Activated CD4-positive, alpha-beta T cell treated with anti-CD3 and anti-CD28 coated beads, Interleukin-2, amount 50 U/mL, for 1 hour (primary cell): ENCODE data around the gene MEIS1.

ENCODE experiments used
- DNase-seq: peaks from one replicate; pipeline ENCODE4 v3.0.0-alpha.2; 2020

MEIS1 gene

DNA sequence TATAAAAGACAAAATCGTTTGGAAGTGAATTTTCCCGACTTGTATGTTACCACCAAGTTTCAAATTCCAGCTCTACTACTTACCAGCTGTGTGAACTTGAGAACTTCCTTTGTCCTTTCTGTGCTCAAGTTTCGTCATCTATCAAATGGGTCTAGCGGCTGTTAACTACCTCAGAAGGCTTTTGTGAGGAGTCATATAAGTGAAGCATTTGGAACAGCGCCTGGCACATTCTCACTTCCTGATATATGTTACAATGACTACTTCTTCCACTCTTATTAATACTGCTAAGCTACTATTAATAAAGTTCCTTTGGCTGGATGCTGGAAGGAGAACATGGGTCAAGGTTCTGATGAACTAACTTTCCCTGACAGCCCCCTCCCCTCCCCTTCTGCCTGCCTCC lies 104.5 kb downstream of the MEIS1 start:
- no peak for DNase-seq

GRCh38 chr2:66541646-66542045 lies 106.7 kb downstream of the MEIS1 start:
- no peak for DNase-seq

DNA sequence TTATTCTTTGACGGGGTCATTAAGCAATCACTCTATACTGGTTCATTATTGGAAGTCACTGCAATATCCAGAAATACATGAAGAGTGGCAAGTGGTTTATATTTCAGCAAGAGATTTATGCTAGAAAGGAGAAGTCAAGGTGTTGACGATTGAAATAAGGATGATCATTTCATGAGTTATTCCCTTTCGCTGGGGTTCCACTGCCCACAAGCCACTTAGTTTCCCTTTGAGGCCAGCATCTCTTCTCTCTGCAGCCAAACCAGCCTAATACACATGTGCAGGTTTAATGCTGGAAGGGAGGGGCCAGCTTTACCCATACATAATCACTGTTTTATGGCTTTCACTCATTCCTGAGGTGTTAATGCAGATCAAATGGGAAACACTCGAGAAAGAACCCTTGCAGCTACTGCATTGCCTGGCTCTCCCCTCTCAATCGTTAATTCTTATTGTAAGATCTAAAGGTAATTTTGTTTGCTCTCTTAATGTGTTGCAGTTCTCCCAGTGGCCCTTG lies 108.4 kb downstream of the MEIS1 start:
- DNase-seq = no peak

- DNase-seq = no peak
These were observed 109.3 kb downstream of the MEIS1 start for GRCh38 chr2:66544258-66544657.

- no peak for DNase-seq
These were observed 110.3 kb downstream of the MEIS1 start for GRCh38 chr2:66545258-66545657.

DNA sequence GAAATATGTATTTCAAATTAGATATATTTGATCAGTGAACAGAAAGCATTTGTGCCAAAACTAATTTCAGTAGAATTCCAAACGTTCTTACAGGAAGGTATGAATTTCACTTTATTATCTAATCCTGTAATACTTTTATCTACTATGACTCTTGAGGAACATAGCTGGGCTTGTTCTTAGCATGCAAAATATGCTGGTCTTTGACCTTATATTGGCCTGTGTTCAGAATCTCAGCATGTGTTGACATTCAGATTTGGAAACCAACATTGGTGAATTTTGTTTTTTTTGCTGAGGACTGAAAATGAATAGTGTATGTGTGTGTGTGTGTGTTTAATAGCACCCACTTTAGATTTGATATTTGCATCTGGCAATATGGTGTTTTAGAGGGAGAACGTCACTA lies 112.2 kb downstream of the MEIS1 start:
- no peak for DNase-seq

DNA sequence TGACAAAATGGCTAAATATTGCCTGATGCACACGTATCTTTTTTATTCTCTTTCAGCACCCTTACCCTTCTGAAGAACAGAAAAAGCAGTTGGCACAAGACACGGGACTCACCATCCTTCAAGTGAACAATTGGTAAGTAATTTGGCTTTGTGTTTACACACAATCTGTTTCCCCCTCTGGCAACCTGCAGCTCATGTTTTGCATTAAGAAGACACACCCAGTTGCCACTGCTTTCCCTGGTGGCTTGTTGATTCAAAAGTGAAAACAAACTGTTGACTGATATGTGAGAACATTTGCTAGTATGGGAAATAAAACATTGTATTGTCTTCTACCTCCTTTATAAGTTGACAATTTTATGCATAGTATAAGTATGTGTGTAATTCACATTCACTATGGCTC lies 113.0 kb downstream of the MEIS1 start:
- no peak for DNase-seq

GRCh38 chr2:66548422-66548821 lies 113.5 kb downstream of the MEIS1 start:
- no peak for DNase-seq

DNA sequence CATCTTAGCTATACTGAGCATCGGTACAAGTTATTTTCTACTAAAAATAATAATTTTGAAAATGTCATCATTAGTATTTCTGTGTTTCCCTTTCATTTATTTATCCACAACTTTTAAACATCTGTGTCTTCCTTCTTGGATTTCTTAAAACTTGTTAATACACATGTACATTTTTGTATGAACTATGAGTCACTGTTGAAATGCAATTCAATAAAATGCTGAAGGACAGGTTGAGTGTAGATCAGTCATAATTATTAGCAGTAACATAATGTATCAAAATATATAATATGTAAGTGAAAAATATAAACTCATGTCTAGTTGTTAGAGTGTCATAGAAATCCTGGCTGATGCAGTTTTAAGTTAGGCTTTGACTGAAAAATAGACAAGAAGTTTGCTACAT lies 115.9 kb downstream of the MEIS1 start:
- no peak for DNase-seq

GRCh38 chr2:66553370-66553769 lies 118.4 kb downstream of the MEIS1 start:
- no peak for DNase-seq

- no peak for DNase-seq
These were observed 120.2 kb downstream of the MEIS1 start for GRCh38 chr2:66555091-66555490.

DNA sequence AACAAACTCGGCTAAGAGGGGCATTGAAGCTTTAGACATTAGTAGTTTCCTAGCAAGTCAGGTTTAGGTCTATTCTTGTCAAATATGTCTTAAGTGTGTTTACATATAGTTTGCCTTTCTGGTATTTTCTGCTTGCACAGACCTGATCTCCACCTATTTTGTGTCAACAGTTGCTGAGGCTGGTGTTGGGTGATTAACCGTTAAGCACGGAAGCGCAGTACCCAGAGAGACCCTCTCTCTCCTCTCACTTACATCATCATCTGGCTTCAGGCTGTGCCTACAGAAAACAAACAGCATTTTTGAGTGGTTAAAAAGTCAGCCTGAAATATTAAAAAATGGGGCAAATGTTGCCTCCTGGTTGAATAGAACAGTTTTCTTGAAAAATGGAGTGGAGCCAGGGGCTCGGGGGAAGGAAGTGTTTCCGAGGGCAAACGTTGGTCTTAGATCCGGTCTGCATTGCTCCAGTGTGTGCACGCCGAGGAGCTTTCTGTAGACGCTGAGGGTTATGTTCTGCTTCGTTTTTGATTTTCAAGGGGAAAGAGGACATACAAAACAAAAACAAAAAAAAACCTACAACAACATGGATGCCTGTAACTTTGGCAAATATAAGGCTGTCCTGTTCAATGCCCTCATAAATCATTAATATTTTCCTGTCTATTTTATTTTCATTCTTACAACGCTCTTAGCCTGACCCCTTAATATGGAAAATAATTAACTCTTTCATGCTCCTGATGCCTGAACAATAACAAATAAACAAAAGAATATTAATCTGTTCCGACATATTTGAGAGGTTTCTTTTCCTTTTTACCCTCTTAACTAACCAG lies 120.8 kb downstream of the MEIS1 start:
- no peak for DNase-seq

DNA sequence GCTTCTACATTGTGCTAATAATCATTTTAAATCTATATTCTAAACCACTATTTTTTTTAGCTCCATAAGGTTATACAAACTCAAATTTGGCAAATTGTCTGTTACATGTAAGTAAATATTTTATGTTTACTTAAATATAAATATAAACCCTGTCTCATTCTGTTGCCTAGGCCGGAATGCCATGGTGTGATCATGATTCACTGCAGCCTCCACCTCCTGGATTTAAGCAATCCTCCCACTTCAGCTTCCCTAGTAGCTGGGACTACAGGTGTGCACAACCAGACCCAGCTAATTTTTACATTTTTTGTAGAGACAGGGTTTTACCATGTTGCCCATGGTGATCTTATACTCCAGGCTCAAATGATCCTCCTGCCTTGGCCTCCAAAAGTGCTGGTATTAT lies 124.7 kb downstream of the MEIS1 start:
- no peak for DNase-seq

DNA sequence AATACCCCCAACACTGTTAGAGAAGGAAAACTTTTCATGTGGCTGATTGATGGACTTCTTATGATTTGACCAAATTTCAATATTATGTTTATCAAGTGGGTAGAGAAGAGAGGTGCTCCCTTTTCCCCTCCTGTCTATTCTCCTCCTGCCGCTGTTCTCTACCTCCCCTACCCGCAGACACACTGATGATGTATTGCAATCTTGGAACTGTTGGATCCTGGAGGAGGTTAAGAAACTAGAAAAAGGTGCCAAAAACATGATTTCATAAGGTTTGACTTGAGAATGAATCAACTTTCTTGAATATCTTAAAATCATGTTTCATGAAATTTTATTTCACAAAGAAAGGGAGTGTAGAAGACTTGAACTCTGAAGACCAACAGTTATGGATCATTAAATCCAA lies 125.8 kb downstream of the MEIS1 start:
- no peak for DNase-seq

DNA sequence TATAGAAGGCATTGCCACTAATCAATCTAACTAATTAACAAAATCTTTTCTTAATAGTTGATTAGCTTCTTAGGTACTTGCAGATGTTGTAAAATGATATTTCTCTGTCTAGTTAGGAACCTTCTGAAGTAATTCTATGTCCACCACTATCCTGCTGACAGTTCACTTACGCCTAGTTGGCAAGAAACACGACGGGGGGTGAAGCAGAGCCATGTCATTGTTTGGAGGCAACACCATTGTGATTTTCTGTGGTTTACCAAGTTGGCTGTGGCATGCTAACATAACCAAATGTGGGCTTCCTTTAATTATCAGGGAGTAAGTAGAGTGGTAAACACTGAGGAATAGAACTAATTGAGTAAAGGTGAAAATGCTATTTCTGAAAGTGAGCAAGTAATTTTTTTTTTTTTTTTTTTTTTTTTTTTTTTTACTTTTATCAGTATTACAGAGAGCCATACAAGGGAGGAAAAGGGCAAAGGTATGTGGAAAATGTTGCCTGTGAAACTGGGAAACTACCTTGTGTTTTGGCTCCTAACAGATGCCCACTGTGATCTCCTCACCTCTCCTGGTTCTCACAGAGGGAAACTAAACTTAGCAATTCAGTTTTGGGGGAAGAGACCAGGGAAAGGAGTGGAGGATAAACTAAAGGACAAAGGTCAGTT lies 126.8 kb downstream of the MEIS1 start:
- no peak for DNase-seq

DNA sequence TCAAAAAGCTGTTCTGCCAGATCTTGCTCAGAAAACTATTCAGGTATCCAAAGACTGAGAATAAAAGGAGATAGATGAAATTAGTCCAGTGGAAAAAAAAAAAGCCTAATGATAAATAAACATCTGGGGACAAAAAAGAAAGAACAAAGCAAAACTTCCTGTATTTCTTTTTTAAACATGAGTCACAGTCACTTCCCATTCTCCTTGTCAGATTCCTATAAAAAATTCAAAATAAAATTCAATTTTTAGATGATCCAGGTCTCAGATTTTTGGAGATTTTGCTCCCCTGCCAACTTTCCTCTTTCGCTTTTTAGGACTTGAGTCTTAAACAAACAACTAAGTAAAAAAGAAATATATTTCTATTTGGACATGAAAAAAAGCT lies 127.4 kb downstream of the MEIS1 start:
- no peak for DNase-seq

DNA sequence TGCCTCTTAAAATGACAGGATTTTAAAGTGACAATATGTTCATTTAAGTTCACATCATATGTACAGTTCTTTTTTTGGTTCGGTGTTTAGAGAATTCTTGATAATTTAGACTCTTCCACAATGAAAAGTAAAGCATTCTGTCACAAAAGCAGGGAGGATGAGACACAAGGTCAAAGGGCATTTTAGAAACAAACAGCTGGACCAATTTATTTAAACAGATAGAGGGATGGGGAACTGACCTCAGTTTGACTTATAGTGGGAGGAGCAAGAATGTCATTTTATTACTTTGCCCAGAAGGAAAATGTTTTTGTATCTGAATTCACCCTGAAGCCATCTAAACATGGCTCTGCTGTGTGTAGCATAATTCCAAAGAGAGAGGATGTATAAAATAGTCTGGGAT lies 128.5 kb downstream of the MEIS1 start:
- DNase-seq = no peak

DNA sequence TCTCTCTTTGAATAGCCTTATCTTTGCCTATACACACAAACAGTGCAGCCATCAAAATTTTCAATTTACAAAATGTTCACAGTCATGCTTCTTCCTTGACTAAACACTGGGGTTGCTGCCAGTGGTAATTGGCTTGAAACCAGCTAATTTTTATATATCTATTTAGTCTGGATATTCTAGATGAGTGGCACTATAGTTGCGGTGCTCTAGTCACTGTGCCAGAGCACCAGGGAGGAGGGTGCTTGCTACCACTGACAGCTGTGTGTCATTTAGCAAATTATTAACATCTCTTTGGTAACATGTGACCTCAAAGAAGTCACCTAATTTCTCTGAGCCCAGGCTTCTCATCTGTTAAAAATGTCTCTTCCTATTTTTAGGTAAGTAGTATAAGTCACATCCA lies 130.4 kb downstream of the MEIS1 start:
- DNase-seq = no peak

DNA sequence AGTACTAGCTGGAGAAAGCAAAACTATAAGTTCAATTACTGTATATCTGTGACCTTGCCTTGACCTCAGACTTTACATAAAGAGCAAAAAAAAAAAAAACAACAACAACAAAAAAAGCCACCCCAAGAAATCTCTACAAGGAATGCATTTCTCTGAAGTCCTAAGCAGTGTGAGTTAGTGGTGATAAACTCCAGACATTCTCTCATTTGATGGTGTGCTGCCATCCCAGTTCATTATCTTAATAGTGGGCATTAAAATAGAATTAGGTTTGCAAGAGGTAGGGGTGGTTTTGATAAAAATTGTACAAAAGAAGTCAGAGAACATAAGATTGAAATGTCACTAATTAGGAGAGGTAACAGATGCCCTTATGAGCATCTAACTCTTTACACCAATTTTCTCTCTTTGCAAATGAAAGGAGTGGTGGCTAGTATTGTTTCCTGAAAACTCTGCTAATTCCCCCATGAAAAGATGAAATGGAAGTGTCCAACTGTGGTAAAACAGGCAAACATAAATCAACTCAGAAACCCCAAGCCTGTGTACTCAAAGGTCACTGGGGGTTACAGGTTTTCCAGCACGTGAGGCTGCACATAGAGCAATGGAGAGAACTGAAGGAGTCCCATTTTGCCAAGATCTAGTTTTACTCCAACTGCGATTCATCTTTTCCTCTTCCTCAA lies 131.9 kb downstream of the MEIS1 start:
- DNase-seq = no peak

DNA sequence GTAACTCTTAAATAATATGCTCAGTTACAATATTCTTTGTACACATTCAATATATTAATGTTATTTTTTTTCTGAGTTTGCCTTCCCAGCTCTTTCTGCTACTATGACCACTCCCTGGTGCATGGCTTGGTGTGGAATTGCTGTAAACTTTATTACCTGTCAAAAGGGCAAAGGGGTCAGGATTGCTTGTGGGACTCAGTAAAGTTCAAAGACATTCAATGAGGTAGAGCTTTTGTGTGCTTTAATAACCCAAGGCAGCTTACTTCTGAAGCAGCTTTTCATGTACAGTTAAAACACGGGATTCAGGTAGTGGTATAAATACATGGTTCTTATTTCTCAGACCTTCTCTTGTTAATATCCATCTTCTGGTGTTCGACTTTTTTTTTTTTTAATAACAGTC lies 132.8 kb downstream of the MEIS1 start:
- DNase-seq = no peak

- no peak for DNase-seq
These were observed 133.8 kb downstream of the MEIS1 start for GRCh38 chr2:66568650-66569300.

GRCh38 chr2:66569321-66569851 lies 134.5 kb downstream of the MEIS1 start:
- no peak for DNase-seq

DNA sequence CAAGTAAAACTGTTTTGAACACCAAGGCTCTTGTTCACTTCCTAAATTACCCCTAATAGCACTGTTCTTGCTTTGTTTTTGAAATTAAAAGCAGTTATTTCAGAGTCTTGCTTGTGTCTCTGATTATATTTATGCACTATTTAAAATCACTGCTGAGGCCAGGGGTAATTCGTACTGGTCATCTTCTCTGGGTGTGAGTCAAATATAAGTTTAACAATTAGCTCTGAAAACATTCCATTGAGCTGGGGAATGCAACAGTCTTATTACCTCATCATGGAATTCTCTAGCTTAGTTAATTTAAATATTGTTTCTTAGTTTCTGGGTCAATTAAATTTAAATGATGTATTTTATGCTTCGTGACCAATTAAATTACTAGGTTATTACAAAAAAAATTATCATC lies 135.0 kb downstream of the MEIS1 start:
- DNase-seq = no peak
